SK-N-MC (cell line): ENCODE results near the gene CHMP4A.

Source experiments
- EZH2 ChIP-seq: fragments of 200-600 bp; sonication (generic); IDR thresholded peaks from one replicate; pipeline ENCODE4 v1.6.1; 2017; ENCODE audit warnings: antibody characterized with exemption
- POLR2AphosphoS5 ChIP-seq: IDR thresholded peaks from 2 replicates; pipeline ENCODE4 v1.6.1; 2012; ENCODE audit warnings: mild to moderate bottlenecking, low read depth, low read length, borderline replicate concordance

GRCh38 chr14:24250354-24250753, 37.1 kb upstream of the CHMP4A start:
- TF ChIP-seq EZH2 (no peak), POLR2AphosphoS5 (no peak)
